Measurements from ENCODE around the gene PTGFRN.

The PTGFRN gene

DNA sequence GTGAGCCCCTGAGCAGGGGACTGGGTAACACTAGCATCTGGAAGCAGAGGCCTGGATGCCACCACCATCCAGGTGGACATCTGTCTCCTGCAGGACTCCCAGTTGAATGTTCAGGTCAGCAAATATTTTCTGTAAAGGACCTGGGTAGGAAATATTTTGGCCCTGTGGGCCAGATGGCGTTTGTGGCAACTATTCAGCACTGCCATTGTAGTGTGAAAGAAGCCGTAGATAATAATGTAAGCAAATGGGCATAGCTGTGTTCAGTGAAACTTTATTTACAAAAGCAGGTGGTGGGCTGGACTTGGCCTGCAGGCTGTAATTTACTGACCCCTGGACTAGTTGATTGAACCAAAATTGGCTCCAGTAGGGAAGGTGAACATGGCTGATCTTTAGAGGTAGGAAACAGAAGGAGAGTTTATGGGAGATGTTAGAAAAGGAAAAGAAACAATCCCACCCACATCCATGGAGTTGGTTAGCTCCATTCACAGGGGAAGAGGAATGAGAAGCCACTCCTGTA is 71.9 kb downstream of the PTGFRN start:
- no peaks in the 10 kb centered on the region for H3K27me3 ChIP-seq (ENCODE audit: insufficient read depth, poor library complexity, severe bottlenecking)
- H3K4me3 ChIP-seq (replicated peaks; ENCODE audit: insufficient read depth, low read length): no peak overlapping the region
- no peak overlapping the region for H3K27ac ChIP-seq (replicated peaks)
- TF ChIP-seq, protein P1, sequence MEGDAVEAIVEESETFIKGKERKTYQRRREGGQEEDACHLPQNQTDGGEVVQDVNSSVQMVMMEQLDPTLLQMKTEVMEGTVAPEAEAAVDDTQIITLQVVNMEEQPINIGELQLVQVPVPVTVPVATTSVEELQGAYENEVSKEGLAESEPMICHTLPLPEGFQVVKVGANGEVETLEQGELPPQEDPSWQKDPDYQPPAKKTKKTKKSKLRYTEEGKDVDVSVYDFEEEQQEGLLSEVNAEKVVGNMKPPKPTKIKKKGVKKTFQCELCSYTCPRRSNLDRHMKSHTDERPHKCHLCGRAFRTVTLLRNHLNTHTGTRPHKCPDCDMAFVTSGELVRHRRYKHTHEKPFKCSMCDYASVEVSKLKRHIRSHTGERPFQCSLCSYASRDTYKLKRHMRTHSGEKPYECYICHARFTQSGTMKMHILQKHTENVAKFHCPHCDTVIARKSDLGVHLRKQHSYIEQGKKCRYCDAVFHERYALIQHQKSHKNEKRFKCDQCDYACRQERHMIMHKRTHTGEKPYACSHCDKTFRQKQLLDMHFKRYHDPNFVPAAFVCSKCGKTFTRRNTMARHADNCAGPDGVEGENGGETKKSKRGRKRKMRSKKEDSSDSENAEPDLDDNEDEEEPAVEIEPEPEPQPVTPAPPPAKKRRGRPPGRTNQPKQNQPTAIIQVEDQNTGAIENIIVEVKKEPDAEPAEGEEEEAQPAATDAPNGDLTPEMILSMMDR (IDR thresholded peaks at IDR 0.05; ENCODE audit: insufficient read depth, low read length): no peak
- TF ChIP-seq GABPA (IDR thresholded peaks at IDR 0.05; ENCODE audit: low read depth): no peak
- TF ChIP-seq POLR2AphosphoS5 (IDR thresholded peaks at IDR 0.05; ENCODE audit: low read depth): no peak
- no peak for TF ChIP-seq SPI1 (IDR thresholded peaks at IDR 0.05; ENCODE audit: borderline replicate concordance, low read depth)
- TF ChIP-seq, protein P2, sequence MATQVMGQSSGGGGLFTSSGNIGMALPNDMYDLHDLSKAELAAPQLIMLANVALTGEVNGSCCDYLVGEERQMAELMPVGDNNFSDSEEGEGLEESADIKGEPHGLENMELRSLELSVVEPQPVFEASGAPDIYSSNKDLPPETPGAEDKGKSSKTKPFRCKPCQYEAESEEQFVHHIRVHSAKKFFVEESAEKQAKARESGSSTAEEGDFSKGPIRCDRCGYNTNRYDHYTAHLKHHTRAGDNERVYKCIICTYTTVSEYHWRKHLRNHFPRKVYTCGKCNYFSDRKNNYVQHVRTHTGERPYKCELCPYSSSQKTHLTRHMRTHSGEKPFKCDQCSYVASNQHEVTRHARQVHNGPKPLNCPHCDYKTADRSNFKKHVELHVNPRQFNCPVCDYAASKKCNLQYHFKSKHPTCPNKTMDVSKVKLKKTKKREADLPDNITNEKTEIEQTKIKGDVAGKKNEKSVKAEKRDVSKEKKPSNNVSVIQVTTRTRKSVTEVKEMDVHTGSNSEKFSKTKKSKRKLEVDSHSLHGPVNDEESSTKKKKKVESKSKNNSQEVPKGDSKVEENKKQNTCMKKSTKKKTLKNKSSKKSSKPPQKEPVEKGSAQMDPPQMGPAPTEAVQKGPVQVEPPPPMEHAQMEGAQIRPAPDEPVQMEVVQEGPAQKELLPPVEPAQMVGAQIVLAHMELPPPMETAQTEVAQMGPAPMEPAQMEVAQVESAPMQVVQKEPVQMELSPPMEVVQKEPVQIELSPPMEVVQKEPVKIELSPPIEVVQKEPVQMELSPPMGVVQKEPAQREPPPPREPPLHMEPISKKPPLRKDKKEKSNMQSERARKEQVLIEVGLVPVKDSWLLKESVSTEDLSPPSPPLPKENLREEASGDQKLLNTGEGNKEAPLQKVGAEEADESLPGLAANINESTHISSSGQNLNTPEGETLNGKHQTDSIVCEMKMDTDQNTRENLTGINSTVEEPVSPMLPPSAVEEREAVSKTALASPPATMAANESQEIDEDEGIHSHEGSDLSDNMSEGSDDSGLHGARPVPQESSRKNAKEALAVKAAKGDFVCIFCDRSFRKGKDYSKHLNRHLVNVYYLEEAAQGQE (IDR thresholded peaks at IDR 0.05; ENCODE audit: insufficient replicate concordance, low read depth): no peak
- DNase-seq (ENCODE audit: low read depth in 1 of 2, low spot score in 1 of 2): no peak

DNA sequence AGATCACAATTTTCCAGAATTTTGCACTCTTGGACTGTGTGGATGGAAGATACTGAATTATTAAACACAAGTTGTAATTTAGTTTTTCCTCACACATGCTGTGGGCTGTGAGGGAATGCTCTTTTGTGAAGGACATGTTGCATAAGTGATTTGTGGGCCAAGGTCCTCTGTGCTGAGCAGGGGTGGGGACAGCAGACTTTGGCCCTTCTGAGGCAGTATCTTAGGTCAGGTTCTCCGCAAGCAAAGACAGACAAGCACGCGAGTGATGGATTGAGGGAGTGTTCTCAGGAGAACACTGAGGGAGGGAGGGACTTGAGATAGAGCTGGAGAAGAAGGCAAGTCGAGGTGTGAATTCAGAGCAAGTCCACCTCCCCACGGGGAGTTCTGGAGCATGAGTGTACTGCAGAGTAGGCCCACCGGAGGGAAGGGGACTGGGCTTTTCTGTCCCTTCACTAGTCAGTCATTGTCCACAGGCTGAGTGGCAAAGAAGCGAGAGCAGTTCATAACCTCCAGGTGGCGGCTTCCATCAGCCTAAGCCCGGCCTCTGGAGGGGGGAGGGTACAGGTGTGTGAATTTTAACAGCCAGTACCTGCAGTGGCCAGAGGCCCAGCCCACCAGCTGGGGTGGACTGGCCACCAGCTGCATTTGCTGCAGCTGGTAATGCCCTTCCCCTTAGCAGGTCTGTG is 72.7 kb downstream of the PTGFRN start:
- H3K27me3 ChIP-seq (ENCODE audit: insufficient read depth, poor library complexity, severe bottlenecking): no peaks in the 10 kb centered on the region
- H3K27ac ChIP-seq (replicated peaks): no peak overlapping the region
- no peak for DNase-seq (ENCODE audit: low read depth in 1 of 2, low spot score in 1 of 2)
- TF ChIP-seq, protein P1 (IDR thresholded peaks at IDR 0.05; ENCODE audit: insufficient read depth, low read length): no peak
- TF ChIP-seq, protein P2 (IDR thresholded peaks at IDR 0.05; ENCODE audit: insufficient replicate concordance, low read depth): no peak
- no peak for TF ChIP-seq SPI1 (IDR thresholded peaks at IDR 0.05; ENCODE audit: borderline replicate concordance, low read depth)
- TF ChIP-seq GABPA (IDR thresholded peaks at IDR 0.05; ENCODE audit: low read depth): no peak
- TF ChIP-seq POLR2AphosphoS5 (IDR thresholded peaks at IDR 0.05; ENCODE audit: low read depth): no peak
- no peak overlapping the region for H3K4me3 ChIP-seq (replicated peaks; ENCODE audit: insufficient read depth, low read length)

DNA sequence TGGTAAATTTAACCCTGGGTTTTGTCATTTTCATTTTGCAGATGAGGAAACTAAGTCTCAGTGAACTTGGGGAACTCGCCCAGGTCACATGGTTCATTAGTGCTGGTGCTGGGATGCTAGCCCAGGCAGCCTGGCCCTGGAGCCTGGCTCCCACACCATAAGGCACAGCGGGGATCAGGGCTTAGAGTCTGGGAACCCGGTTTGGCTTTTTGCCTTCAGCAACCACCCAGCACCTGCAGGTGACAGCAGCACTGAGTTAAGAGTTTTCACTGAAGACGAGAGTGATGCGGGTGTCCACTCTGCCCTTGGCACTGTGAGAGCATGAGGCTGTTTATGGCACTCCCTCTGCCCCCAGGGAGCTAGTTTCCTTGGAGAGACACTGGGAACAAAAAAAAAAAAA is 73.4 kb downstream of the PTGFRN start:
- Histone ChIP-seq H3K27me3 (ENCODE audit: insufficient read depth, poor library complexity, severe bottlenecking) (no peaks in the 10 kb centered on the region), H3K4me3 (replicated peaks; ENCODE audit: insufficient read depth, low read length) (no peak overlapping the region), H3K27ac (replicated peaks) (no peak overlapping the region)
- DNase-seq (ENCODE audit: low read depth in 1 of 2, low spot score in 1 of 2): no peak
- TF ChIP-seq, protein P1 (IDR thresholded peaks at IDR 0.05; ENCODE audit: insufficient read depth, low read length): no peak
- TF ChIP-seq, protein P2 (IDR thresholded peaks at IDR 0.05; ENCODE audit: insufficient replicate concordance, low read depth): no peak
- TF ChIP-seq SPI1 (IDR thresholded peaks at IDR 0.05; ENCODE audit: borderline replicate concordance, low read depth) (no peak), POLR2AphosphoS5 (IDR thresholded peaks at IDR 0.05; ENCODE audit: low read depth) (no peak), GABPA (IDR thresholded peaks at IDR 0.05; ENCODE audit: low read depth) (no peak)
